Stimulated activated naive CD4-positive, alpha-beta T cell (primary cell): ENCODE data around the gene MRC1.

Source experiments
- DNase-seq, 6 experiments: peaks; one replicate each; lab custom pipeline; 2025; lab: John Stamatoyannopoulos, UW

The MRC1 gene

DNA sequence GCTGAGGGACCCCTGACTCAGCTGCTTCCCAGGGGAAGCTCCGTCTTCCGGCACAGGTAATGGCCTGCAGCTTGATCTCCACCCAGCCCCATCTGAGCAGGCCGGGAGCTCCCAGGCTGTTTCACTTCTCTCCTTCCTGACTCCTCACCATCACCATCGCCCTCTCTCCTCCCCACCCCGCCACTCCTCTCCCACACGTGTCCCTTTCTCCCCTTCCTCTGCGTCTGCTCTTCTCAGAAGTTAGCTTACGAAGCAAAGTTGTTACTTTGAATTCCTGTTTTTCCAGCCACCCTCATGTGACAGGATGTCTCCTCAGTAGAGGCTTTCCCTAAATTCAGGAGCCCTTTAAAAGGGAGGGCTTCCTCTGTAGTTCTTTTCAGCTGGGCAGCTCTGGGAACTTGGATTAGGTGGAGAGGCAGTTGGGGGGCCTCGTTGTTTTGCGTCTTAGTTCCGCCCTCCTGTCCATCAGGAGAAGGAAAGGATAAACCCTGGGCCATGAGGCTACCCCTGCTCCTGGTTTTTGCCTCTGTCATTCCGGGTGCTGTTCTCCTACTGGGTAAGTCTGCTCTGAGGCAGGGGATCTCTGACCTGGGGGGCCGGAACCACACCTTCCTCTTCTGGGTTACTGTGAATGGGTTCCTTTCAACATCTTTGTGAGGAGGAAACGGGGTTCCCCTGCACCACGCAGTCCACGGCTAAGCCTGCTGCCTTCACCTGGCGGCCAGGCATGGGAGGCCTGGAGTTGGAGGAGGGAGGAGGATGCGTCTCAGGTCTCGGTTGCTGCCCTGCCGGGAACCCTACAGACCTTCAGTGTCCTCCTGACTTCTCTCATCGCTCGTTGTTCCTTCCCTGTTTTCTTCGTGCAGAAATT is at the start of gene MRC1:
Gene MRC1, plus strand, starts transcription at position 378 of the 871 bp plus-strand sequence. Its CDS starts 118 bp downstream, at position 496.
- no peak for DNase-seq

DNA sequence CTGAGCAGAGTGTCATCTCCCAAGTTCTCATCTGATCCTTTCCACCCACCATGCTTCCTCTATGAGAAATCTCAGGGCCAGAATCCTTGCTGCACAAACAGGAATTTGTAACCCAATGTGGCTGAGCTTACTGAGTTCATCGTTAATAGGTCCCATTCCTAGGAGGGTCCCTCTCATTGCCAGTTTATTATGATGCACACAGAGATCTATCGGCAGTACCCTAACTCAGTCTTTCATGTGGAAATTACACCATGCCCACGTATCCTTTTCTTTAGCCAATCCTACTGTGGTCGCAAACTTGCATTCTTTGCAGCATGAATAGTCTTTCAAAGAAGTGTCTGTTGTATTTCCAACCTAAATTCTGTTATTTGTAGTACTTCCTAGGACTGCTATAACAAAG is 45.0 kb upstream of the MRC1 start:
- DNase-seq = no peak

DNA sequence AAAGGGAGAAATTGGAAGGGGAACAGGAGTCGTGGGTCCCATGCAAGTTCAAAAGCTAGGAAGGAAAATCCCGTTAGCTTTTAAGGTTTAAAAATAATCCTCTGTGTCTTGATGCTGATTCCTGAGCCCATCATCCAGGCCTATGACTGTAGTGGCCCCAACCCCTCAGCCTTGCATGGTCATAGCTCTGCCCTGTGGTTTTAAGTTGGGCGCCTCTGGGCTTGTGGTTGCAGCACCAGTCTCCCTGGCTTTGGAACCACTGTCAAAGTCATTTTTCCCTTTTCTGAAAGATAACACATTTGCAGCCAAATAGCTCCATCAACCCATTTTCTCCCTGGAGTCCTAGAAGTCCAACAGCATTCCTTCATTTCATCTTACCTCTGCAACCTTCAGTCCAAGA is 43.5 kb upstream of the MRC1 start:
- no peak for DNase-seq

DNA sequence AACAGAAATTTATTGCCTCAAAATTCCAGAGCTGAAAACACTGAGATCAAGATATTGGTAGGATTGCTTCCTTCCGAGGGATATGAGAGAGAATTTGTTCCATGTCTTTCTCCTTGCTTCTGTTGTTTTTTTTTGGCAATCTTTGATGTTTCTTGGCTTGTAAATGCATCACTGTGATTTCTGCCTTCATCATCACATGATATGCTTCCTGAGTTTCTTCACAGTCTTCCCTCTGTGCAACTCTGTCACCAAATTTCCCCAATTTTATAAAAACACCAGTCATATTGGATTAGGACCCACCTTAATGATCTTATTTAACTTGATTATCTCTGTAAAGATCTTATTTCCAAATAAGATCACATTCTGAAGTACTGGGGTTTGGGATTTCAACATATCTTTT is 42.4 kb upstream of the MRC1 start:
- DNase-seq = no peak

DNA sequence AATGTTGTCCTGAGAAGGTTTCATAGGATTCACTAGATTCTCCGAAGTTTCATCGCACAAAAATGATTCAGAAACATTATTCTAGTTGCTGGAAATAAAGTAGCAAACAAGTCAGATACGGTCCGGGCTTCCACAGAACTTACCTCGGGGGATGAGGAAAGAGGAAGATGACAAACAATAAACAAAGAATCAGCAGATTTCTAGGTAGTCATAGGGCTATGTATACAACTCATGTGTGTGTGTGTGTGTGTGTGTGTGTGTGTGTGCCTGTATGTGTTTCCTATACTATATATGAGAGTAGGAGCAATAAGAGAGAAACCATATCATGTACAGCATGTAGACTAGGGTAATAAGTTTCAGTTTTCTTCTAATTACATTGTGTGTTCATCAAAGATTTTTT is 40.7 kb upstream of the MRC1 start:
- DNase-seq = no peak

DNA sequence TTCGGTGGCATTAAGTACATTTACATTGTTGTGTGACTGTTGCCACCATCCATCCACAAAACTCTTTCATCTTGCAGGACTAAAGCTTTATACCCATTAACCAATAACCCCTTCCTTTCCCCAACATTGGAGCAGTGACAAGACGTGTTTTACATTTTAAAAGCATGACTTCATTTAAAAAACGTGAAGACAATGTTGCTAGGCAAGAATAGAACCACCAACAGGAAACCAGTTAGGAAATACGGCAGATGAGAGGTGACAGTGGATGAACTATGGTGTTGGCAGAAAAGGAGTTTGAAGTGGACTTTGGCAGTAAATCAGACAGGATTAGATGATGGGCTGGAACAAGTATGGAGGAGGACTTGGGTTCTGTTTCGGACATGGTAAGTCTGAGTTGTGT is 40.2 kb upstream of the MRC1 start:
- DNase-seq = no peak

DNA sequence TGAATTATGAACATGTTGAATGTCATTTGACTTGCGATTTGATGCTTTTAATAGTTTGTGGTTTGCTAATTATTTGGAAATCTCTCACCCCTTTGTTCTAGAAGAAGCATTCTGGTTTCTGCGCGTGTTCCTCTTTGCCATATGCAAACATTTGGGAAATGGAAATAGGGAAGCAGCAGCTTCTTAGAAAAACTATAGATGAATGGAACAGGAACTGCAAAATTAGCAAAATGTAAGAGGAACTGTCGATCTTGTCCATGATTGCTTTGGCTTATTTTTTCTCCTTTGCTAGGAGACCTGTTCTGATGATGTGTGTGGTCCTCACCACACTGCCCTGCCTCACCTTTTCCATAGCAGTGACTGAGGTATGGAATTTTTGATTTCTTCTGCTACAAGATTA is 38.1 kb upstream of the MRC1 start:
- no peak for DNase-seq

DNA sequence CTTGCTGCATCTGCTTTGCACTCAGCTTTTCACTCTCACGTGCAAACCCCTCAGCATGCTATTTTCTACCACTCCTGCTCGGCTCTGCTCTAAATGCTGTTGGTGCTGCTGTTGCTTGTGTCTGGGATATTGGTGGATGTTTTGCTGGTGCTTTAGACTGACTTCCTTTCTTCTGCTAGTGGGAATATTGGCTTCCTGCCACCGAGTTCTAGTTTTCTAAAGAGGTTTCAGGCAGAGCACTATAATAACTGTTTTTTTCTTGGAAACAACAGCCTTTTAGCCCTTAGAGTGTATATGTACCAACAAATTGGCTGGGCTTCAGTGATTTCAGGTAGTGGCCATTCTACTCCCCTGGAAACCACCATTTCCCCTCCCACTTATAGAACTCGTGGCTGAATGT is 29.4 kb upstream of the MRC1 start:
- DNase-seq = no peak

DNA sequence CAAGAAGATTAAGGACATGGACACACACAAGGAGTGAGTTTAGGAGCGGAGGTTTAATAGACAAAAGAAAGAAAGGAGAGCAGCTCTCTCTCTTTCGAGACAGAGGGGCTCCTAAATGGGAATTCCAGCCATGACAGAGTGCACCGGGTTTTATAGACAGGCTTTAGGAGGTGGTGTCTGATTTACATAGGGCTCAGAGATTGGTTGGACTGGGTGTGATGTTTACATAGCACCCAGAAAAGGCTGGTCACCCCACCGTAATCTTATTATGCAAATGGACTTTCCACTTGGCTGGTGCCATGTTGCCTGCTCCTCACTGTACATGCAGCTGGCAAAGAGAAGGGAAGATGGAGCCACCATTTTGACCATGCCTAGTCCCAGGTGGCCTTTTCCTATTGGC is 28.4 kb upstream of the MRC1 start:
- DNase-seq = no peak

DNA sequence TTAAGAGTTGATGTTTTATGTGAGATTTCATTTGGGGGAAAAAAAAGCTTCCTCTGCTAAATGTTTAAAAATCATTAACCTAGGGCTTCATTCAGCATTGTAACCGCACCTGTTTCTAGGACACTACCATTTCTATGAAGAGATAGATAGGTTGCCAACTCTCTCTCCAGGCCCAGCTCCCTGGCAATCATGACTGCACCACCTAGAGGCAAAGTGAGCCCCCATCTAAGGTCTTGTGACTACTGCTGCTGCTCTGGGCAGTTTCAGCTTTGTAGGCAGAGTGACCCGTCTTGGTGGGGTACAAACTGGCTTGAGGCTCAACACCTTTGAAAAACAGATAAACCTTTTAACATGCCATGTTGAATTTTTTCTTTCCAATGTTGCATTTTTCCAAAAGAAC is 27.3 kb upstream of the MRC1 start:
- DNase-seq = no peak

DNA sequence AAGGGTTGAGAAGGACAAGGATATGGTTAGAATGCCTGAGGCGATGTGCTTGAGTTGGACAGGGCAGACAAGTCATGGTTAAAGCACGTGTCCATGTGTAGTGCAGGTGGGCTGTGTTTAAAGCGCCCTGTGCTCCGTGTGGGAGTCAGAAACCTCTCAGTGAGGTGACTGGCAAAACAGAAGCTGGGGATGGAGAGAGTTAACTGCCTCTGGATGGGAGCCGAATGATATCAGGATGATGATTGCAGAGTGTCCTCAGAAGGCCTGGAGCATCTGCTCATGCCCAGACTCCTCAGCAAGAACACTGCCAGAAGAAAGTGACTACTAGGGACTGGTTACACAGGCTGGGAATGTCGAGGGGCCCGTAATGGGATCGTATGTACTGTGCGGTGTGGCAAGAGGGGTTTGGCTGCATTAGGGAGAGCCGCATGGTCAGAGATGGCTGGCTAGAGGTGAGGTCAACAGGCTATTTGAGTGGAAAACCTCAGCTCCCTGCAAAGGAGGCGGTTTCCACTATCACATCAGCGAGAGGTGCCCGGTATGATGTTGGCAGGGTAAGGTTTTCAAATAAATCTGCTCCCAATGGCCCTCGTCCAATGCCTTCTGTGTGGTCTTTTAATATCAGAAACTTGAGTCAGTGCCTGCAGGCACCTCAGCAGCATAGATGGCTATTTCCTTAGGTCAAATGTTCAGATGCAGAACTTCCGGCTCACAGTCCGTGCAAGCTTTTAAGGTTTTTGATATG is 26.1 kb upstream of the MRC1 start:
- no peak for DNase-seq

DNA sequence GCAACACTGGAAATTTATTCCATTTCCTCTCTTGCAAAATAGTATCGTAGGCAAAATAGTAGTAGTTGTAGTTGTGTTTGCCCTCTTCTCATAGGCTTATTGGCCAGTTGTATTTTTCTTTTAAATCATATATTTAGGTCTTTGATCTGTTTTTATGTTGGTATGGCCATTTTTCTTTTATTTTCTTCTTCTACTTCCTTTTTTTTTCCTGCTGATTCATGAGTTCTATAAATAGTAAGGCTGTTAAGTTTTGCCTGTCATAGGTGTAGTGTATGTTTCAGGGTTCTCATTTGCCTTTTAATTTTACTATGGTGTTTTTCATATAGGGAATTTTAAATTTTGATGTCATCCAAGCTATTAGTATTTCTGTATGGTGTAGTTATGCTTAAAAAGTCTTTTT is 25.4 kb upstream of the MRC1 start:
- DNase-seq = no peak

DNA sequence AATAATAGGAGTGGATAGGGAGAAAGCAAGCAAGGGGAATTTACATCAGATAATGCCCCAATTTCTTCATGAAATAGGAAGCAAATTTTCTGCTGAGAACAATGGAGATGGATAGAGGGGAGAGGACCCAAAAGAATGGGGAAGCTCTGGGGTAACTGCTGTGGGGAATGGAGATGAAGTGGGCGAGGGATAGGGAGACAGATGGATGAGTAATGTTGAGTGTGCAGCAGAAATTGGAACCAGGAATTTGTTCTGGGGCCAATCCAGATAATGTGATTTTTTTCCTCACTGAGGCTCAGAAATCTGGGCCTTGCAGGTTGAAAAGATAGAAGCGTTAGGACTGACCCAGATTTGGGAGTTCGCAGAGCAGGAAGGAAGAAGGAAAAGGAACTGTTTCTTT is 24.5 kb upstream of the MRC1 start:
- DNase-seq = no peak

DNA sequence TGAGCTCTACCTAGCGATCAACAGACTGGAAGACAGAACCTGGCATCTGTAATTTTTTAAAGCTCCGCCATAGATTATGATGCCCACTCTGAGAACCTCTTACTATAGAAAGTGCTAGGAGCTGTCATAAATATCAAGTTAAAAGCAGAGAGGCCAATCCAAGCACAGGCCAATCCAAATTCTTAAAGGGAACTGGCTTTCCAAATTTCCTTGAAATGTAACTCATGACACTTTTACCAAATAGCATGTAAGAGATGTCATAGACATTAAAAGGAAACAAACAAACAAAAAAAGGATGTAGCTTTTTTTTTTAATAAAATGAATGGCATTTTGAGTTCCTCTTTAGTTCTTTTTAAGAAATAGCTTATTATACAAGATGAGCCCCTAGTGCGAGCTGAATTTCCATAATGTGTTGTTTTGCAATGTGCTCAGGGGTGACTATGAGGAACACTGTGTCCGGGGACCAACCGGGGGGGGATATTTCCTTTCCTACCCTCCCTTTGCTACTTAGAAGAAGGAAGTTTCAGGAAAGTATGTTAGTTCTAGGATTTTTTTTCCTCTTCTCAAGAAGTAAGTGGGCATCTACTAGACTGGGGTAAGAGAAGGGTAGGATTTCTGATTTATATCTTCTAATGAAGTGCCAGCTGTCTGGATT is 23.7 kb upstream of the MRC1 start:
- no peak for DNase-seq

DNA sequence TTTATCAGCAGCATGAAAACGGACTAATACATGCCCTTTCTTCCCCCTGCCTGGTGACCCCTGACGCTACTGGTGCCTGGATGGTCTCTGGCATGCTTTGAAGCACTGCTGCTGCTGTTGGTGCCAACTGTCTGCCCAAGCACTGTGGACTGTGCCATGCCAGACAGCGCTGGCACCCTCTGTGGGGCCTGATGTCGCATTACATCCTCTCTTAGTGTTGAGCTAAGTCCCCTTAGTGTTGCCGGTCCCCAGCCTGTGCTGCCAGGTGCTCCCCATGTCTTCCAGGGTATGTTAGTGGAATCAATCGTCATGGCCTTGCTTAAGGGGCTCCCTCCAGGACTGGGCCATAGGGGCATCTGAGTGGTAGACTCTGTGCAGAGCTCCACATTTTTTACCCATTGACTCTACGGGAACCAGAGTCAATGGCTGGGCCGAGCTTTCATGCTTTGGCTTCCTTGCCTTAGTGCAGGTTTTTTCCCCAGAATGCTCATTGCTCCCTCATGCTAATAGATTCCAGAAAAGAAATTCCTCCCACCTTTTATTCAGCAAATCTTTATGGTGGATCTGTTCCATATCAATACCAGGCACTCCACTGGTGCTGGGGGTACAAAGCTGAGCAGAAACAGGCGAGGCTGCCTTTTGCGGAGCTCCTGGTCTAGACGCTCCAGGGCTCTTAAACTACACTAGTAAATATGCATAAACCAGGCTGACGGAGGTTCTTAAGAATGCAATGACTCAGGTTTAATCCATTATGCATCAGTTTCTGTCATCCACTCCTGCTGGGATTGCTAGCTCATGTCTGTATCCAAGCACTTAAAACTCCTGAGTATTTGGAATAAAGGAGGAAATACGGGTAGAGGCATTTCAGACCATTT is 21.8 kb upstream of the MRC1 start:
- DNase-seq = no peak

DNA sequence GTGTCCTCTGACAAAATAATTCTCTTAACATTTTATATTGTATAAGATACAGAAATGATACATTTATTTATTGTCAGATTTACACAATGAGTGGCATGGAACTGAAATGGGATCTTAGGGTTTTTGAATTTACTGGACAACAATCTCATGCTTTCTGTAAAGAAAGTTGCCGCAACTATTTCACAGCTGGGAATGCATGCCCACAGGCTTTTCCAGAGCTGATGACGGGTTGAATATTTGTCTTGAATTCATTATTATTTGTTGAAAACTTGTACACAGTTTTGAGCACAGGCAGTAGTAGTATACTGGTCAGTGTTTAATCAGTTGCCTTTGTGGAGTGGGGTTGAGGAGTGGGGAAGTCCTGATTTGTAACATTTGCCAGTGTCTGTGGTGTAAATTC is 20.5 kb upstream of the MRC1 start:
- DNase-seq = no peak

DNA sequence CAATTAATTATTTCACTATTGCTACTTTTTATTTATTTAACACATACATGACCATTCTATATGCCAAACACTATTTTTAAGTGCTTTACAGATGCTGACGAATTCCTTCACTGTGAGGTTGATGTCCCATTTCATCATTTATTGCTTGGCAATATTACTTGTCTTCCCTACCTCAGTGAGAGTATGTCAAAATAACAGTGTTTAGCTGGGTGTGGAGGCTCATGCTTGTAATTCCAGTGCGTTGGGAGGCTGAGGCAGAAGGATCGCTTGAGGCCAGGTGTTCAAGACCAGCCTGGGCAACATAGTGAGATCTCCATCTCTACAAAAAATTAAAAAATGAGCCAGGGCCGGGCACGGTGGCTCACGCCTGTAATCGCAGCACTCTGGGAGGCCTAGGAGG is 19.8 kb upstream of the MRC1 start:
- DNase-seq = no peak

DNA sequence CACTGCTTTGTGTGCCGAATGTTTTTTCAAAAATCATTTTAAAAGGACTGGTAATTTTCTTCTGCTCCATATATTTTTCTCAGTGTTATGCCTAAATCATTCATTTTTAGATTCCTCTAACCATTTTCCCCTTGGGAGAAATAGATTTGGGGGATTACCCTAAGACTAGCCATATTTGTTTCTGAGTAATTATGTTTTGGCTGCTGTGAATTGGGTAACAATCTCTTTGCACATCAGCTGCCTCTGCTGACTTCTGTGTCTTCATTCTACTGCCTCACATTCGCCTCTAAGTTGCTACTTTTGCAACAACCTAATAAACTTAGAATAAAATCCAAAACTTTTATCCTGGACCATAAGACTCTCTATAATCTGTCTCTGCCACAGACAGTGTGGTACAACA is 18.5 kb upstream of the MRC1 start:
- no peak for DNase-seq

DNA sequence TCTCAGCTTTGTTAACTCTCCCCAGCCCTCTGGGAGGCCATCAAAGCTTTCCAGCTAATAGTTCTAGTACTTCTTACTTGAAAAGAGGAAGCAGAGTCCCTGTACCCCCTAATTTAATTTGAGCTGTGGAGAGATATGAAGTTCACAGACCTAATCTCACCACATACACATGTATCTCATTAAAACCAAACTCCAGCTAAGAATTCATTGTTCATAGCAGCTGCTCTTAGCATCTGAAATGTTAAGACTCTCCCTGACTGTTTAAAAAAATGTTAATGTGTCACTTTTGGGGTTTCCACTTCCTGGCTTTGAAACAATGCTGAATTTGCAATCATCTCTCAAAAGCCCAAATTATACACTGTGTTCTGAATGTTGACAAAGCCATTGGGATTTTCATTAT is 16.2 kb upstream of the MRC1 start:
- DNase-seq = no peak

DNA sequence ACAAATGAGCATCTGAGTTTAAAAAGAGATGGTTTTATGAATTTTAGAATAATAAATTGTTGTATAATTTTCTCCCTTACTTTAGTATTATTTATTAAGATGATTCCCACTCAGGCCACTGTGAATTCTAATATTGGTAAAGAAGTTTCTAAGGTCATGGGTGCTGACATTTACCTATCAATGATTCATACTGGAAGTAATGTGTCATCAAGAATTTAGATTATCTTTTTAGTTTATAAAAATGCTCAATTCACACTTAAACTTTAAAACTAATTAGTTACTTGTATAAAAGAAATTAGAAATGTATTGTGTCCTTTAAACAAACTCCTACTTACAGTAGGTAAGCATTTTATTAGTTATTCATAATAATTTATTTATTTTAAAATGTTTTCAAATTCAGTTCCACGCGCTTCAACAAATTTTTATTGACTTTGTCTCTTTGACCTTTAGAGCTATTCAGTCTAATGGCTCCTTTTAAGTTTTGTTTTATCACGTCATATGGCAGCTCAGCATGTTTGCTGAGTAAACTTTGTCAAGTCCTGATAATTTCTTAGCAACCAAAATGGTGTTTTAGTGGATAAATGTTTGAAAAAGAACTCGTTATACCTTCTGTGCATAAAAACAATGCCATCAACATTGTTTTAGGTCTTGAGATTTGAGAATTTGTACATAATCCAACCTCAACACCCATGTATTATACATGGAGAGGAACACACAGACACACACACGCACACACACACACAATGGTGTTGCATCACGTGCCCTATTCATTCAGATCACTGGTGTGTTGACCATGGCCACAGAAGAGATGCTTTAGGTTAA is 15.1 kb upstream of the MRC1 start:
- no peak for DNase-seq

DNA sequence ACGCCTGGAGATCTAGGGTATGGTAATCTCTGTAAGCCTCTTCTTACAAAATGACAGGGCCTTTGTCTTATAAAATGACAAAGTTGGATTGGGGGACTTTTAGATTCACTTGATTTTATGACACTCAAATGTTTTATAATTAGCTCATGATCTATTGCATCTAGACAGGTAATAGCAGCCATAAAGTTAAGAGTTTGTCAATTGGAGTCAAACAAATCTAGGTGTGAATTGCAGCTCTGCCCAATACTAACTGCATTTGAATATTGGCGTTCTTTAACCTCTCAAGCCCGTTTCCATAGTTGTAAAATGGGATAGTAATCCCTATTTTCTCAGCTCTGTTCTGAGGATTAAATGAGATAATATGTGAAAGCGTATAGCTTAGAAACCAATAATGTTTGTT is 14.1 kb upstream of the MRC1 start:
- no peak for DNase-seq
